Transverse colon (tissue), 4 donors: ENCODE results near the gene FNDC3B.

Experiments used
- EP300 ChIP-seq: sonication (generic); formaldehyde crosslinking; IDR thresholded peaks from one replicate; pipeline ENCODE4 v1.6.1; 2017; ENCODE audit warnings: antibody characterized with exemption, low read depth
- POLR2AphosphoS5 ChIP-seq, 3 donors: sonication (generic); formaldehyde crosslinking; IDR thresholded peaks; one replicate each; pipeline ENCODE4 v1.6.1; 2016; ENCODE audit warnings: antibody characterized with exemption in 3 of 3
- TF ChIP-seq, protein P1 (sequence below), 5 experiments: fragments of 200-600 bp in 3 of 5; fragments of 450-650 bp in 2 of 5; sonication (generic) in 3 of 5; IDR thresholded peaks; 1 replicate in 2 of 5; 2 replicates in 3 of 5; pipeline ENCODE4 v1.5.1; 2016 to 2017; ENCODE audit warnings: antibody characterized with exemption in 5 of 5, inconsistent platforms in 3 of 5, mild to moderate bottlenecking in 2 of 5, moderate library complexity in 1 of 5

DNA sequence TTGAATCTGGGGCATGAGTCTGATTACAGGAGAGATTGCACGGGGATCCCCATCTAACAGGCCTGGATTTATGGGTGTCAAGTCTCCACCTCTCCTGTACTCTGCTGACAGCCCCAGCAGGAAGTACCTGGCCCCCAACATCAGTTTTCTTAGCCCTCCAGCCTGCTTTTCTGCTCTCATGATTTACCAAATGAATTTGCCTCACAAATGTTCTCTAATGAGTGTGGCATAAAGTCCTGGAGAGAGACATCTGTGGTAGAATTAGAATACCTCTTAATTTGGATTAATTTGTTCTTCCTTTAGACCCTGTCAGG is 60.1 kb downstream of the FNDC3B start:
- TF ChIP-seq, protein P1, sequence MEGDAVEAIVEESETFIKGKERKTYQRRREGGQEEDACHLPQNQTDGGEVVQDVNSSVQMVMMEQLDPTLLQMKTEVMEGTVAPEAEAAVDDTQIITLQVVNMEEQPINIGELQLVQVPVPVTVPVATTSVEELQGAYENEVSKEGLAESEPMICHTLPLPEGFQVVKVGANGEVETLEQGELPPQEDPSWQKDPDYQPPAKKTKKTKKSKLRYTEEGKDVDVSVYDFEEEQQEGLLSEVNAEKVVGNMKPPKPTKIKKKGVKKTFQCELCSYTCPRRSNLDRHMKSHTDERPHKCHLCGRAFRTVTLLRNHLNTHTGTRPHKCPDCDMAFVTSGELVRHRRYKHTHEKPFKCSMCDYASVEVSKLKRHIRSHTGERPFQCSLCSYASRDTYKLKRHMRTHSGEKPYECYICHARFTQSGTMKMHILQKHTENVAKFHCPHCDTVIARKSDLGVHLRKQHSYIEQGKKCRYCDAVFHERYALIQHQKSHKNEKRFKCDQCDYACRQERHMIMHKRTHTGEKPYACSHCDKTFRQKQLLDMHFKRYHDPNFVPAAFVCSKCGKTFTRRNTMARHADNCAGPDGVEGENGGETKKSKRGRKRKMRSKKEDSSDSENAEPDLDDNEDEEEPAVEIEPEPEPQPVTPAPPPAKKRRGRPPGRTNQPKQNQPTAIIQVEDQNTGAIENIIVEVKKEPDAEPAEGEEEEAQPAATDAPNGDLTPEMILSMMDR (IDR thresholded peaks at IDR 0.05): no peak
- TF ChIP-seq POLR2AphosphoS5 (IDR thresholded peaks at IDR 0.05) (no peak), EP300 (no peak)
